IMR-90 (cell line): ENCODE measurements around the gene TEX35. TPM values are rescaled to one million over a fixed set of nuclear protein-coding genes. Genes with fewer than 3 reads are reported as not detected.

Source experiments
- ATAC-seq: fragments of 200-7000 bp; cut with Tn5 transposase; 2 replicates; pipeline ENCODE4 v1.9.1; 2020; ENCODE audit warnings: low read depth, mild to moderate bottlenecking, moderate library complexity
- BruUV-seq: library from RNA; stranded (reverse); fragments of 400-500 nt; replicated peaks from 2 replicates; lab custom pipeline; 2021; lab: Mats Ljungman, UMichigan
- CTCF ChIA-PET: fragments of 300-600 bp; formaldehyde crosslinking; extraction: SDS; loops from one replicate; lab custom pipeline; 2021; ENCODE audit warnings: antibody characterized with exemption; lab: Yijun Ruan, JAX
- POLR2A ChIA-PET: fragments of 300-600 bp; sonication (Branson Sonifier 250); formaldehyde crosslinking; loops from one replicate; lab custom pipeline; 2022; ENCODE audit warnings: antibody characterized with exemption; ENCODE audit not compliant: unreplicated experiment; lab: Charles Lee
- DNase-seq: peaks from one replicate; pipeline ENCODE4 v3.0.0; 2013
- H2AFZ ChIP-seq: replicated peaks from 2 replicates; pipeline ENCODE3; 2013; ENCODE audit warnings: low read length, mild to moderate bottlenecking; ENCODE audit not compliant: poor library complexity
- H2AK5ac ChIP-seq: 2 replicates; pipeline ENCODE4 v1.6.1; 2013; ENCODE audit warnings: low read depth, low read length, inconsistent platforms
- H2AK9ac ChIP-seq: replicated peaks from 2 replicates; pipeline ENCODE3; 2013; ENCODE audit warnings: mild to moderate bottlenecking, low read depth, low read length, moderate library complexity; ENCODE audit not compliant: poor library complexity
- H2BK120ac ChIP-seq: 2 replicates; pipeline ENCODE4 v1.6.1; 2013; ENCODE audit warnings: low read depth, low read length, inconsistent platforms
- H2BK15ac ChIP-seq: 3 replicates; pipeline ENCODE4 v1.6.1; 2013; ENCODE audit warnings: low read depth, low read length, inconsistent platforms
- H2BK20ac ChIP-seq: 2 replicates; pipeline ENCODE4 v1.6.1; 2013; ENCODE audit warnings: low read depth, mild to moderate bottlenecking, inconsistent platforms, low read length, moderate library complexity
- H2BK5ac ChIP-seq: 2 replicates; pipeline ENCODE4 v1.6.1; 2013; ENCODE audit warnings: mild to moderate bottlenecking, low read depth, low read length, inconsistent platforms; ENCODE audit not compliant: poor library complexity, severe bottlenecking
- H3K14ac ChIP-seq: replicated peaks from 2 replicates; pipeline ENCODE4 v1.6.1; 2013; ENCODE audit warnings: low read depth, low read length, inconsistent platforms
- H3K18ac ChIP-seq: 2 replicates; pipeline ENCODE4 v1.6.1; 2013; ENCODE audit warnings: low read depth, low read length, control low read depth
- H3K23ac ChIP-seq: 2 replicates; pipeline ENCODE4 v1.6.1; 2013; ENCODE audit warnings: low read depth, low read length, inconsistent platforms
- H3K27ac ChIP-seq: 2 replicates; pipeline ENCODE4 v1.5.1; 2013; ENCODE audit warnings: mild to moderate bottlenecking, control low read depth, low read length; ENCODE audit not compliant: insufficient read depth
- H3K27me3 ChIP-seq: 2 replicates; pipeline ENCODE4 v1.6.1; 2013; ENCODE audit warnings: low read length; ENCODE audit not compliant: control insufficient read depth, insufficient read depth
- H3K36me3 ChIP-seq: 2 replicates; pipeline ENCODE4 v1.6.1; 2013; ENCODE audit warnings: low read length, mixed read lengths; ENCODE audit not compliant: control insufficient read depth, insufficient read depth
- H3K4ac ChIP-seq: 2 replicates; pipeline ENCODE4 v1.6.1; 2013; ENCODE audit warnings: low read depth, low read length, inconsistent platforms
- H3K4me1 ChIP-seq: 2 replicates; pipeline ENCODE4 v1.6.1; 2013; ENCODE audit warnings: low read length, mixed read lengths; ENCODE audit not compliant: control insufficient read depth, insufficient read depth
- H3K4me2 ChIP-seq: 2 replicates; pipeline ENCODE4 v1.6.1; 2013; ENCODE audit warnings: low read depth, mild to moderate bottlenecking, control low read depth, low read length, moderate library complexity
- H3K4me3 ChIP-seq: 2 replicates; pipeline ENCODE4 v1.5.1; 2013; ENCODE audit warnings: low read depth, mild to moderate bottlenecking, control low read depth, low read length, moderate library complexity; ENCODE audit not compliant: insufficient read depth
- H3K56ac ChIP-seq: 2 replicates; pipeline ENCODE4 v1.6.1; 2013; ENCODE audit warnings: low read length, inconsistent platforms; ENCODE audit not compliant: insufficient read depth; ENCODE audit errors: extremely low read depth
- H3K79me1 ChIP-seq, 2 experiments: 2 replicates each; pipeline ENCODE4 v1.6.1; 2013; ENCODE audit warnings: low read length in 2 of 2, inconsistent platforms in 1 of 2, low read depth in 1 of 2
- H3K9ac ChIP-seq: 2 replicates; pipeline ENCODE4 v1.6.1; 2013; ENCODE audit warnings: low read depth, low read length, control low read depth
- H3K9me1 ChIP-seq: 2 replicates; pipeline ENCODE4 v1.6.1; 2013; ENCODE audit warnings: low read length, inconsistent platforms; ENCODE audit not compliant: insufficient read depth
- H3K9me3 ChIP-seq: 2 replicates; pipeline ENCODE4 v1.6.1; 2013; ENCODE audit warnings: low read length; ENCODE audit not compliant: control insufficient read depth, insufficient read depth
- H4K20me1 ChIP-seq: 2 replicates; pipeline ENCODE4 v1.6.1; 2013; ENCODE audit warnings: low read length, inconsistent platforms; ENCODE audit not compliant: insufficient read depth
- H4K5ac ChIP-seq: 2 replicates; pipeline ENCODE4 v1.6.1; 2013; ENCODE audit warnings: mild to moderate bottlenecking, low read depth, low read length, control low read depth
- H4K8ac ChIP-seq, 2 experiments: 2 replicates each; pipeline ENCODE4 v1.6.1; 2013; ENCODE audit warnings: low read depth in 2 of 2, low read length in 2 of 2, control low read depth in 1 of 2, inconsistent platforms in 1 of 2
- H4K91ac ChIP-seq: 2 replicates; pipeline ENCODE4 v1.6.1; 2013; ENCODE audit warnings: low read depth, low read length, inconsistent platforms; ENCODE audit not compliant: insufficient read depth
- CHD1 ChIP-seq: IDR thresholded peaks from 2 replicates; pipeline ENCODE4 v1.6.1; 2012; ENCODE audit warnings: low read depth, low read length, improper control_type of control experiment
- CTCF ChIP-seq: conservative IDR thresholded peaks from 2 replicates; pipeline ENCODE4 v1.5.1; 2012; ENCODE audit warnings: mild to moderate bottlenecking, low read depth, low read length, improper control_type of control experiment
- MAZ ChIP-seq: IDR thresholded peaks from 2 replicates; pipeline ENCODE4 v1.6.1; 2012; ENCODE audit warnings: low read depth, mild to moderate bottlenecking, low read length, improper control_type of control experiment, moderate library complexity, borderline replicate concordance
- MXI1 ChIP-seq: IDR thresholded peaks from 2 replicates; pipeline ENCODE4 v1.6.1; 2012; ENCODE audit warnings: low read depth, mild to moderate bottlenecking, low read length, moderate library complexity, borderline replicate concordance
- POLR2A ChIP-seq: IDR thresholded peaks from 2 replicates; pipeline ENCODE4 v1.6.1; 2012; ENCODE audit warnings: mild to moderate bottlenecking, low read depth, low read length
- RCOR1 ChIP-seq: IDR thresholded peaks from 2 replicates; pipeline ENCODE4 v1.6.1; 2012; ENCODE audit warnings: mild to moderate bottlenecking, low read length, improper control_type of control experiment; ENCODE audit not compliant: insufficient replicate concordance
- USF2 ChIP-seq: fragments of 150-350 bp; IDR thresholded peaks from 2 replicates; pipeline ENCODE4 v1.6.1; 2017; ENCODE audit warnings: mild to moderate bottlenecking, antibody characterized with exemption, low read length, low read depth
- WGBS, 2 experiments: methylation state at CpG; one replicate each; pipeline versions ENCODE4 v1.1.5 to v1.1.7; 2013; ENCODE audit warnings: missing lambda C conversion rate in 2 of 2; ENCODE audit not compliant: insufficient read length in 1 of 2; ENCODE audit errors: extremely low coverage in 2 of 2; 5-methylcytosine and 5-hydroxymethylcytosine counted together
- dilution Hi-C: fragments of 300-500 bp; cut with HindIII; formaldehyde crosslinking; loops from one replicate; pipeline ENCODE4 v1.14.3; 2018; ENCODE audit warnings: low sequenced_read_pairs; ENCODE audit not compliant: unreplicated experiment
- in situ Hi-C: fragments of 300-500 bp; cut with MboI; formaldehyde crosslinking; loops from 3 replicates; pipeline ENCODE4 v1.14.3; 2019; ENCODE audit warnings: low sequenced_read_pairs, inconsistent platforms, mixed read lengths
- intact Hi-C: fragments of 100-400 bp; cut with micrococcal nuclease; formaldehyde crosslinking; loops from 2 replicates; pipeline ENCODE4 v1.10.0; 2022
- polyA plus RNA-seq, 3 experiments: library from polyadenylated mRNA; depleted of rRNA; stranded (reverse); fragments of >200 nt; gene quantifications; 2 replicates each; pipeline ENCODE4 v1.2.3, GENCODE V29; 2012; ENCODE audit warnings: low replicate concordance in 1 of 3
- total RNA-seq: library from RNA; depleted of rRNA; stranded (reverse); fragments of >200 nt; gene quantifications from 2 replicates; pipeline ENCODE4 v1.2.3, GENCODE V29; 2012

Gene TEX35
- total and polyA plus RNA-seq, 2 of the 4 experiments (the other 2 are of a cell fraction) = 0.05 TPM; not detected in 1

DNA sequence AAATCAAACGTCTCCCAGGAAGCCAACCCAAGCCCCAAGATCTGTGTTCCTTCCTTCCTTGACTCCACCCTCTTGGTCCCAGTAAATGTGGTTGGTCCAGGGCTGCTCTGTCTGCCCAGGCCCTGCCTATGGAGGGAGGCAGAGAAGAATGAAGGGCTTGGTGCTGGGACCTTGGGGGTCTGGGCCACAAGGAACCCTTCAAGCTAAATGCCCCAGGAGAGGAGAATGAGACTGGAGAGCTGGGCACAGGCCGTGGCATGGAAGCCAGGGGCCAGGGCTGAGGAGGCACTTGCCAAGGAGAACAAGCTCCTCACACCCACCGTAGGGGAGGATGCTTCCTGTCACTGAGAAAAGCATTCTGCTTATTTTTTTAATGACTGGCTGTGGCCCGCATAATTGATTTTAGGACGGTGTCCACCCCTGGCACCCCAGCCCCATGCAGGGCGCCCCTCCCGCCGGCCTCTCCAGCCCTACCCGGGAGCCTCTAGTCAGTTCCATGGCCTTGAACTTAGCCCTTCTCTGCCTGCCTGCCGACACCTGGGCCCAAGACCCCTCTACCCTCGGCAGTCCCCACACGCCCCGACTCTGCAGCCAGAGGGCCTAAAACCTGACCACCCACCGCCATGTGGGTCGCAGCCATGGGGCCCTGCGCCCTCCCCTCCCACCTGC, 17.0 kb upstream of the TEX35 start:
- H3K18ac ChIP-seq = no peak overlapping the region
- H2AK5ac ChIP-seq = no peak overlapping the region
- in situ Hi-C loops (no loop called here), intact Hi-C loops (loop anchor here (10.0 kb wide), 1 partner anchor 541 kb away; no protein-coding TSS in a partner anchor), dilution Hi-C loops (no loop called here)
- no peak overlapping the region for H2BK15ac ChIP-seq
- H3K4me2 ChIP-seq = no peak overlapping the region
- no peak overlapping the region for H3K27ac ChIP-seq
- H4K5ac ChIP-seq = no peak overlapping the region
- H4K20me1 ChIP-seq = no peaks in the 10 kb centered on the region
- TF ChIP-seq RCOR1 (no peak), POLR2A (no peak), CTCF (no peak), MAZ (no peak), USF2 (no peak), MXI1 (no peak), CHD1 (no peak)
- H2AK9ac ChIP-seq = no peak overlapping the region
- H3K36me3 ChIP-seq = no peaks in the 10 kb centered on the region
- no peak overlapping the region for H2BK5ac ChIP-seq
- no peak overlapping the region for H2BK120ac ChIP-seq
- H3K4me1 ChIP-seq = no peaks in the 10 kb centered on the region
- DNase-seq = no peak
- no peaks in the 10 kb centered on the region for H3K9me1 ChIP-seq
- H3K27me3 ChIP-seq = peaks cover 3% of the 10 kb centered on the region; the same call in 1 of the 2 replicates
- ATAC-seq = no peak
- no peak overlapping the region for H3K4me3 ChIP-seq
- BruUV-seq = no TSS peak
- no peaks in the 10 kb centered on the region for H3K79me1 ChIP-seq
- H3K9ac ChIP-seq = no peak overlapping the region
- POLR2A ChIA-PET = no interaction called here
- H3K9me3 ChIP-seq = no peaks in the 10 kb centered on the region
- no peak overlapping the region for H2BK20ac ChIP-seq
- CTCF ChIA-PET = interaction anchor here (0.6 kb wide), 1 partner anchor 616 kb away, joined by 6 read pairs; no protein-coding TSS in a partner anchor
- no peak overlapping the region for H3K14ac ChIP-seq
- no peak overlapping the region for H3K23ac ChIP-seq
- H3K56ac ChIP-seq = no peak overlapping the region
- WGBS, 2 experiments = 88% methylated on average over 12 of the region's 16 CpGs; no CpG with 5 or more reads in 1 of the 2 experiments
- no peak overlapping the region for H4K8ac ChIP-seq
- H3K4ac ChIP-seq = no peak overlapping the region
- no peak overlapping the region for H2AFZ ChIP-seq
- no peak overlapping the region for H4K91ac ChIP-seq
